HEK293T (cell line): ENCODE data around the gene GNG2.

Source experiments
- ARNT ChIP-seq: fragments of 450-650 bp; IDR thresholded peaks from 2 replicates; pipeline ENCODE4 v1.6.1; 2017; ENCODE audit warnings: mild to moderate bottlenecking
- BHLHE40 ChIP-seq: fragments of 450-650 bp; IDR thresholded peaks from 2 replicates; pipeline ENCODE4 v1.6.1; 2016; ENCODE audit warnings: mild to moderate bottlenecking, moderate library complexity, borderline replicate concordance
- CTBP1 ChIP-seq: fragments of 450-650 bp; IDR thresholded peaks from 2 replicates; pipeline ENCODE4 v1.6.1; 2016; ENCODE audit warnings: borderline replicate concordance
- ELF4 ChIP-seq: fragments of 450-650 bp; IDR thresholded peaks from 2 replicates; pipeline ENCODE4 v1.6.1; 2017; ENCODE audit warnings: antibody characterized with exemption
- FOXA1 ChIP-seq: fragments of 450-650 bp; IDR thresholded peaks from 2 replicates; pipeline ENCODE4 v1.6.1; 2016; ENCODE audit warnings: mild to moderate bottlenecking
- FOXK2 ChIP-seq: fragments of 450-650 bp; IDR thresholded peaks from 2 replicates; pipeline ENCODE4 v1.6.1; 2016; ENCODE audit warnings: mild to moderate bottlenecking
- FOXM1 ChIP-seq: fragments of 450-650 bp; IDR thresholded peaks from 2 replicates; pipeline ENCODE4 v1.6.1; 2017; ENCODE audit warnings: mild to moderate bottlenecking, borderline replicate concordance
- HDGF ChIP-seq: fragments of 450-650 bp; IDR thresholded peaks from 2 replicates; pipeline ENCODE4 v1.6.1; 2017; ENCODE audit warnings: antibody characterized with exemption, borderline replicate concordance
- LEF1 ChIP-seq: fragments of 450-650 bp; IDR thresholded peaks from 2 replicates; pipeline ENCODE4 v1.6.1; 2017; ENCODE audit warnings: mild to moderate bottlenecking, borderline replicate concordance
- SP1 ChIP-seq: fragments of 450-650 bp; IDR thresholded peaks from 2 replicates; pipeline ENCODE4 v1.6.1; 2017

- TF ChIP-seq CTBP1, result no peak
- no peak for TF ChIP-seq FOXK2
- TF ChIP-seq HDGF, result no peak
- no peak for TF ChIP-seq SP1
- TF ChIP-seq LEF1, result no peak
- no peak for TF ChIP-seq BHLHE40
- no peak for TF ChIP-seq ARNT
- TF ChIP-seq ELF4, result no peak
- no peak for TF ChIP-seq FOXA1
- TF ChIP-seq FOXM1, result no peak
Observed at GRCh38 chr14:52007637-52008036, 147.2 kb downstream of the GNG2 start.
